Mononuclear cell (primary cell): ENCODE data around the gene HSDL2. TPM values are rescaled to one million over a fixed set of nuclear protein-coding genes. Genes with fewer than 3 reads are reported as not detected.
"Not testable (repeated sequence)": the region's sequence is repeated elsewhere in the genome, so short reads cannot be mapped to it uniquely, and the experiment has no call there.

Experiments
- H3K27me3 ChIP-seq: 2 replicates; pipeline ENCODE4 v1.6.0; 2011; ENCODE audit warnings: low read length, control low read depth; ENCODE audit not compliant: insufficient read depth
- H3K4me1 ChIP-seq: 2 replicates; pipeline ENCODE4 v1.5.1; 2011; ENCODE audit warnings: mild to moderate bottlenecking, low read length, control low read depth; ENCODE audit not compliant: insufficient read depth
- H3K4me3 ChIP-seq: 2 replicates; pipeline ENCODE4 v1.5.1; 2011; ENCODE audit warnings: mild to moderate bottlenecking, low read length, moderate library complexity
- H3K9me3 ChIP-seq: 2 replicates; pipeline ENCODE4 v1.5.1; 2011; ENCODE audit warnings: low read depth, mild to moderate bottlenecking, control low read depth, low read length
- total RNA-seq: library from RNA; depleted of rRNA; stranded (reverse); fragments of >200 nt; gene quantifications from one replicate; pipeline ENCODE4 v1.2.3, GENCODE V29; 2012

Gene HSDL2
- total RNA-seq, 1 donor = 11.8 TPM

- H3K4me3 ChIP-seq = no peak overlapping the region
- H3K27me3 ChIP-seq = no peaks in the 10 kb centered on the region
- H3K4me1 ChIP-seq = peaks cover 6% of the 10 kb centered on the region
- no peaks in the 10 kb centered on the region for H3K9me3 ChIP-seq
Observed at GRCh38 chr9:112403614-112404201, 23.8 kb downstream of the HSDL2 start.

GRCh38 chr9:112404508-112404932 is 24.6 kb downstream of the HSDL2 start:
- Histone ChIP-seq H3K27me3 (no peaks in the 10 kb centered on the region), H3K4me1 (peaks cover 6% of the 10 kb centered on the region), H3K9me3 (no peaks in the 10 kb centered on the region), H3K4me3 (no peak overlapping the region)

GRCh38 chr9:112408275-112408674 is 28.4 kb downstream of the HSDL2 start:
- no peaks in the 10 kb centered on the region for H3K27me3 ChIP-seq
- H3K9me3 ChIP-seq = no peaks in the 10 kb centered on the region
- peaks cover 6% of the 10 kb centered on the region for H3K4me1 ChIP-seq
- H3K4me3 ChIP-seq = no peak overlapping the region

- Histone ChIP-seq H3K4me3 (no peak overlapping the region), H3K27me3 (no peaks in the 10 kb centered on the region), H3K4me1 (peaks cover 6% of the 10 kb centered on the region), H3K9me3 (no peaks in the 10 kb centered on the region)
Observed at GRCh38 chr9:112408819-112409218, 28.9 kb downstream of the HSDL2 start.

GRCh38 chr9:112409758-112410157 is 29.9 kb downstream of the HSDL2 start:
- Histone ChIP-seq H3K4me3 (no peak overlapping the region), H3K4me1 (peaks cover 6% of the 10 kb centered on the region), H3K27me3 (no peaks in the 10 kb centered on the region), H3K9me3 (no peaks in the 10 kb centered on the region)

- Histone ChIP-seq H3K4me3 (no peak overlapping the region), H3K27me3 (no peaks in the 10 kb centered on the region)
Observed at GRCh38 chr9:112411626-112412027, 31.7 kb downstream of the HSDL2 start.

GRCh38 chr9:112413728-112414127 is 33.8 kb downstream of the HSDL2 start:
- H3K4me3 ChIP-seq, H3K9me3 ChIP-seq, H3K4me1 ChIP-seq, H3K27me3 ChIP-seq: not testable (repeated sequence)

More at GRCh38 chr9:112411626-112412027, 31.7 kb downstream of the HSDL2 start:
- no peaks in the 10 kb centered on the region for H3K9me3 ChIP-seq
- H3K4me1 ChIP-seq = peaks cover 6% of the 10 kb centered on the region

- Histone ChIP-seq H3K4me3 (no peak overlapping the region), H3K27me3 (no peaks in the 10 kb centered on the region), H3K4me1 (no peaks in the 10 kb centered on the region), H3K9me3 (no peaks in the 10 kb centered on the region)
Observed at GRCh38 chr9:112420208-112420607, 40.3 kb downstream of the HSDL2 start.

- H3K9me3 ChIP-seq = no peaks in the 10 kb centered on the region
- H3K4me1 ChIP-seq = no peaks in the 10 kb centered on the region
- no peaks in the 10 kb centered on the region for H3K27me3 ChIP-seq
- no peak overlapping the region for H3K4me3 ChIP-seq
Observed at GRCh38 chr9:112421771-112422222, 41.9 kb downstream of the HSDL2 start.

- Histone ChIP-seq H3K9me3 (no peaks in the 10 kb centered on the region), H3K4me1 (no peaks in the 10 kb centered on the region), H3K27me3 (no peaks in the 10 kb centered on the region), H3K4me3 (no peak overlapping the region)
Observed at GRCh38 chr9:112422417-112423148, 42.7 kb downstream of the HSDL2 start.

- Histone ChIP-seq H3K9me3 (no peaks in the 10 kb centered on the region), H3K4me1 (no peaks in the 10 kb centered on the region), H3K27me3 (no peaks in the 10 kb centered on the region), H3K4me3 (no peak overlapping the region)
Observed at GRCh38 chr9:112430006-112430522, 50.2 kb downstream of the HSDL2 start.

GRCh38 chr9:112433499-112434392 is 53.8 kb downstream of the HSDL2 start:
- Histone ChIP-seq H3K9me3 (no peaks in the 10 kb centered on the region), H3K4me3 (no peak overlapping the region), H3K27me3 (no peaks in the 10 kb centered on the region), H3K4me1 (no peaks in the 10 kb centered on the region)

- Histone ChIP-seq H3K4me1 (no peaks in the 10 kb centered on the region), H3K27me3 (no peaks in the 10 kb centered on the region), H3K9me3 (no peaks in the 10 kb centered on the region), H3K4me3 (no peak overlapping the region)
Observed at GRCh38 chr9:112434487-112434886, 54.6 kb downstream of the HSDL2 start.

- Histone ChIP-seq H3K4me1 (no peaks in the 10 kb centered on the region), H3K4me3 (no peak overlapping the region), H3K9me3 (no peaks in the 10 kb centered on the region), H3K27me3 (no peaks in the 10 kb centered on the region)
Observed at GRCh38 chr9:112437406-112437805, 57.5 kb downstream of the HSDL2 start.

GRCh38 chr9:112439171-112439570 is 59.3 kb downstream of the HSDL2 start:
- Histone ChIP-seq H3K27me3 (no peaks in the 10 kb centered on the region), H3K4me1 (no peaks in the 10 kb centered on the region), H3K9me3 (no peaks in the 10 kb centered on the region), H3K4me3 (no peak overlapping the region)
